HL-60 (cell line): ENCODE data around the gene DNAH7.

Experiments used
- DNase-seq, 2 experiments: peaks; one replicate each; pipeline ENCODE4 v3.0.0-alpha.2; 2010 to 2020; ENCODE audit warnings: low read depth in 1 of 2, low spot score in 1 of 2
- H3K27ac ChIP-seq: fragments of 250-450 bp; sonication (Bioruptor Pico); replicated peaks from 2 replicates; pipeline ENCODE4 v1.5.1; 2020; ENCODE audit warnings: mild to moderate bottlenecking, moderate library complexity
- H3K27me3 ChIP-seq: fragments of 250-450 bp; sonication (Bioruptor Pico); 2 replicates; pipeline ENCODE4 v1.5.1; 2021; ENCODE audit warnings: mild to moderate bottlenecking, moderate library complexity; ENCODE audit not compliant: insufficient read depth, poor library complexity, severe bottlenecking
- H3K4me3 ChIP-seq: replicated peaks from 2 replicates; pipeline ENCODE4 v1.5.1; 2011; ENCODE audit warnings: mild to moderate bottlenecking, control low read depth, low read length; ENCODE audit not compliant: insufficient read depth
- CTCF ChIP-seq: IDR thresholded peaks from one replicate; pipeline ENCODE4 v1.5.1; 2011; ENCODE audit warnings: low read length, control low read depth, inconsistent platforms; ENCODE audit not compliant: insufficient read depth
- GABPA ChIP-seq: IDR thresholded peaks from 2 replicates; pipeline ENCODE4 v1.6.1; 2012; ENCODE audit warnings: low read depth
- POLR2AphosphoS5 ChIP-seq: IDR thresholded peaks from 2 replicates; pipeline ENCODE4 v1.6.1; 2012; ENCODE audit warnings: low read depth
- REST ChIP-seq: IDR thresholded peaks from 2 replicates; pipeline ENCODE4 v1.6.1; 2012; ENCODE audit warnings: low read depth; ENCODE audit not compliant: insufficient replicate concordance
- SPI1 ChIP-seq: IDR thresholded peaks from 2 replicates; pipeline ENCODE4 v1.6.1; 2012; ENCODE audit warnings: low read depth, mild to moderate bottlenecking, borderline replicate concordance

The DNAH7 gene

GRCh38 chr2:196077821-196078220 lies 9.2 kb upstream of the DNAH7 start:
- TF ChIP-seq SPI1 = no peak
- no peak overlapping the region for H3K27ac ChIP-seq
- H3K27me3 ChIP-seq = no peaks in the 10 kb centered on the region
- DNase-seq = no peak
- H3K4me3 ChIP-seq = no peak overlapping the region

- H3K4me3 ChIP-seq = no peak overlapping the region
- no peak for DNase-seq
- TF ChIP-seq POLR2AphosphoS5 = no peak
- TF ChIP-seq REST = no peak
- no peak for TF ChIP-seq CTCF
- TF ChIP-seq GABPA = no peak
- no peak for TF ChIP-seq SPI1
- H3K27me3 ChIP-seq = no peaks in the 10 kb centered on the region
- no peak overlapping the region for H3K27ac ChIP-seq
These were observed 8.3 kb upstream of the DNAH7 start for GRCh38 chr2:196076778-196077568.

GRCh38 chr2:196075196-196075595 lies 6.6 kb upstream of the DNAH7 start:
- Histone ChIP-seq H3K27me3 (no peaks in the 10 kb centered on the region), H3K27ac (no peak overlapping the region), H3K4me3 (no peak overlapping the region)
- no peak for DNase-seq
- TF ChIP-seq CTCF (no peak), REST (no peak), GABPA (no peak), POLR2AphosphoS5 (no peak), SPI1 (no peak)

- Histone ChIP-seq H3K27me3 (no peaks in the 10 kb centered on the region), H3K27ac (no peak overlapping the region), H3K4me3 (no peak overlapping the region)
- TF ChIP-seq SPI1 = no peak
- no peak for TF ChIP-seq POLR2AphosphoS5
- TF ChIP-seq REST = no peak
- no peak for TF ChIP-seq GABPA
- no peak for DNase-seq
These were observed 6.0 kb upstream of the DNAH7 start for GRCh38 chr2:196074631-196075030.
